Measurements from ENCODE around the gene EZR.

The EZR gene

DNA sequence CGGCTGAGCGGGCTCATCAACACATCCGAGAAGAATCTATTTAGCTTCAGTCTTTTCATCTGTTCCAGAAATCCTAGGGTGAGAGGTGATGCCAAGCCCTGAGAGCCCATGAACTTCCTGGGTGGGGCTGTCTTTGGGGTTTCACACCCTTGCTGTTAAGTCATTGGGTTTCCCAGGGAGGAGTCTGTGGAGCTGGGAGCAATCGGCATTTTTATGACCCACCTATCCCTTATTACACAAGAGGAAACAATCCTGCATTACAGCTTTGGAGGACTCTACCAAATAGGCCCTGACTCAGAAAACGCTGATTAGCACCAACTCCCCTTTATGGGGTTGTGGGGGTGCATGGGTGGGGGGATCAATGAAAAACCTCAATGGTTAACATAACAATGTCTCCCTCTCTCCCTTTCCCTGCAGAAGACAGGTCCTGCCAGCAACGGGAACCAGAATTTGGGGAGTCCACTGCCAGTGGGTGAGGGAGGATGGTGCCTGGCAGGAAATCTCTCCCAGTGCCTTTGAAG, 46.3 kb downstream of the EZR start:
- no peak for DNase-seq

DNA sequence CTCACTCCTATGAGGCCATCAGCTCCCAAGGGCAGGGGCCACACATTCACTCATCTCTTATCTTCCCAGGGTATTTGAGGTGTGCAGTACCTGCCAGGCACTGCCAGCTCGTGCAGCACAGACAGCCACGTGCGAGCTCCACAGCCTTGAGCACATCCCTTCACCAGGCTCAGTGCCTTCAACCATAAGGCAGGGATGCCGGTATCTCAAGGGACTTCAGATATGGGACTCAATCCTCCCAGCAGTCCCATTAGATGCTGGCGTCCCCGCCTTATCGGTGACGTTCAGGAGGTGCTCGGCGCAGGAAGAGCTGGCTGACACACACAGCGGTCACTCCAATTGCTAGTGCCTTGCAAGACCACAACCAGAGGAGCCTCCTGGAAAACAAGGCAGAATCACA, 47.0 kb downstream of the EZR start:
- DNase-seq = no peak

DNA sequence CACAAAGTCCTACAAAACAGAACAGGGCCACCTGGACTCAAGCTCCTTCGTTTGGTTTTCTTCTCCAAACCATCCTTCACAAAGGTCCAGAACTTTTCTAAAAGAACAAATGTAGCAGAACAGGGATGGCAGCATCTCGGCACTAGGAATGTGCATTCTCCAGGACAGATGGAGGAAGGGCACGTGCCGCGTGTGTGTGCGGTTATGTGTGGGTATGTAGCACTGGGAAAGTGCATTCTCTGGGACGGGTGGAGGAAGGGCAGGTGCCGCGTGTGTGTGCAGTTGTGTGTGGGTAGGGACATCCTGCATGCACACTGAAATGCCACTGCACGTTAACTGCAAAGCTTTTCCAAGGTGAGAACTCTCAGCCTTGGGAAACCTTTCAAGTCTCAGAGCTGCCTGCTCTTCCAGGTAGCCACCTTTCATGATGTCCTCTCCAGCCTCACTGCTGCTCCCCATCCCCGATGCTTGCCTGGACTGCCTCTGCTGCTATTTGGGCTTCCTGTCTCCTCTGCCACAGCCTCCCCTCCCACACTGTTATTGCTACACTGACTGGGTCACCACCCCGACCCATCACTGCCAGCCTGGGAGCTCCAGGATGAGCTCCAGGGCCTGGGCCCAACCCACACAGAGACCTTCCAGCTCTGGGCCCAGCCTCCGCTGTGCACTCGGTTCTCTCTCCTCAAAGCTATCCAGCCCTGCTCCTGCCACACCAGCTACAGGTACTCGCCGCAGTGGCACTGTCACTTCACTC, 47.6 kb downstream of the EZR start:
- no peak for DNase-seq

DNA sequence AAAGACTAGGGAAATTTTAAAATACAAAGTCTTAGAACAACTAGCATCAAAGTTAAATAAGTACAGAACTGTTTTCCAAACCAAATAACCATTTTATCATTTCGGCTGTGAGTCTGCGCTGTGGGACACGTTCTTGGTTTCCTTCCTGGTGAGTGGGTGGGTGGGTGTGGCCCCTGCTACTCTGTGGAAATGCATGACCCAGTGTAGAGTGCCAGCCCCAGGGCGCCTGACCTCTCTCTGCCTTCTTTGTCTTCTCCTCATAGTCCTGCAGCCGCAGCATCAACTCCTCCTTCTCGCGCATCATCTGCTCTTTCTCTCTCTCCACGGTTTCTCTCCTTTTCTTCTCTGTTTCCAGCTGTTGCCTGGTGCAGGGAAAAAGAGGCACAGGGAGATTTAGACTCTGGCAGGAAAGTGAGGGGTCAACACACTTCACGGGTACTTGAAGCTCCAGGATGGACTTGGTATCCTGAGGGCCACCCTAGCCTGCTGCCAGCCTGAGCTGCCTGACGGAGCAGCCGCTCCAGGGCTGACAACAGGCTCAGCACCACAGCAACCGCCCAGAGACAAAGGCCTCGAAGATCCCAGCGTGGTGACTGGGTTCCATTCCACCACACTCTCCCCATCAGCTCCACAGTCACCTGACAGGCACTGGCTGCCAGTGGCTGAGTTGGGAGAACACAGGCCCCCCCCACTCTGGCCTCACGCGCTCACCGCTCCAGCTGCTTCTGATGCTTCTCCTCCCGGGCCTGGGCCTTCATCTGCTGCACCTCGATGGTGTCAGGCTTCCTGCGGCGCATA, 48.4 kb downstream of the EZR start:
- DNase-seq = no peak

DNA sequence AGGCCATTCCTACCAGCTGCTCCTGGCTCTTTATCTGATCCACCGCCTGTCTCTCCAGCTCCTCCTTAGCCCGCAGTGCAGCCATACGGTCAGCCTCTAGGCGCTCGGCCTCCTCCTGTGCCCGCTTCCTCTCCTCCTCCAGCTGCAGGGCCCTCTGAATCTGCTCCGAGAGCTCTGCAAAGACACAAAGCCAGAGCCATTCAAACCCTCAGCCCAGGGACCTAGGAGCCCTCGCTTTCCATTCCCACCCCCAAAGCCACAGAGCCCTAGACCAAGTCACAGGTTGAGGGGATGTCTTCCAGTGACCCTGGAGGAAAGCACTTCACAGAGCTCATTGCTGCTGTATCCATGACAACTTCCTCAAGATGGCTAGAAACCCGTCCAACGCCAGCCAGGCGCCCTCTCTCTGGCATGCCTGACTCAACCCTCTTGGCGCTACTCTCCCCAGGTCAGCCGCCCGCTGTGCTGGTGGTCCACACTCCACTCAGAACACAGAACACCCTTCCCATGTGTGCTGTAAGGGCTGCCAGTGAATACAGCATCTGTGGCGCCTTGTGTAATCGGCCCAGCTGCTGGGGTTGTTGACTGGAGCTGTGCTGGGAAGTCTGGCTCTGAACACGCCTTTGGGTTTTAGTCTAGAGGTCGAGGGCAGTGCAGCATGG, 49.3 kb downstream of the EZR start:
- peak; percentile 49 for DNase-seq

DNA sequence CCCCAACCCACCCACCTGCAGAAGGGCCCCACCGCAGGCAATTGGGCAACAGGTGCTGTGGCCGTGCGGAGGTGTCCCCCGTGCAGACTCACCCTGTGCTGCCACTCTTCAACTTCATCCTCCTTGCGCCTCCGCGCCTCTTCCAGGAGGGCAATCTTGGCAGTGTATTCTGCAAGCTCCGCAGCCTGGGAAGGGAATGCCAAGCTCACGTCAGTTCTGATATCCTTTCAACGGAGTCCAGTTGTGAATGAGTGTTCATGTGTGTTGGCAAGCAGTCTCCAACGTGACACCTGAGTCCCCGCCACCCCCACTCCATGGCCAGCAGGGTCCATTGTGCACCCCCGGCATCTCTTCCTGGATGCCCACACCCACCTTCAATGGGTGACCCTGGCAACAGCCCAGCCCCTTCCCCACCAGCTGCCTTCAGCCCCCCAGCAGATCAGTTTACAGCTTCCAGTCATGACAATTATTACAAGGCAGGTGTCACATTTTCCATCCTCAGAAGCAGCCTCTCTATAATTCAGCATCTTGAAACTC, 49.9 kb downstream of the EZR start:
- no peak for DNase-seq

DNA sequence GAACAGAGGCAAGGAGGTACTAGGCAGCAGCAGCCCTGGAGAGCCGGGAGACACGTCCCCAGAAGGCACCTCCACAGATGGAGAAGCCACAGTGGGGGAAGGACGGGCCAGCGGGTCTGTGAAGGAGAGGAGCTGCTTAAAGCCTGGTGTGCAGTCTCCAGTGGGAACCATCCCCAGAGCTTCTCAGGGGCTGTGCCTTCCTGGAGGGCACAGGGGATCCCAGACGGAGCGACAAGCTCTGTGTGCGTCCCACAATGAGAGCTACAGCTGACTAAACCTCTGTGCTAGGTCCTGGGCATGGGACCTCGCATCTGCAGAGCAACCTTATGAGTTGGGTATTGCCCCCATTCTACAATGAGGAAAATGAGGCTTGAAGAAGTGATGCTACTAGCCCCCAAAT, 50.7 kb downstream of the EZR start:
- no peak for DNase-seq

DNA sequence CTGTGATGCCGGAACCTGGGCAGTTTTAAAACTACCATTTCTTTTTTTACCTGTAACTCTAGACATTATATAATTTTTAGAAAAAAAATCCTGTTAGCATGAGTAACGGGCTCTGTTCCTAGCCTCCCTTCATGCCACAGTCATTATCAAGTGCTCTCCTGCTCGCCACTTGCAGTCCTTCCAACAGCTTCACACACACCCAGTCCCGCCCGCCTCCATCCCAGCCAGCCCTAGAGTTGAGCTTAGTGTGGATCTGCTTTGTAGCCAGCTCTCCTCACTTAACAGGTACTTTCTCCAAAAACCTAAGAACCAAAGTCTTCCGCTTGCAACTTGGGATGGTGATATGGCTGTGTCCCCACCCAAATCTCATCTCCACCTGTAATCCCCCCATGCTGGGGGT, 51.5 kb downstream of the EZR start:
- no peak for DNase-seq

DNA sequence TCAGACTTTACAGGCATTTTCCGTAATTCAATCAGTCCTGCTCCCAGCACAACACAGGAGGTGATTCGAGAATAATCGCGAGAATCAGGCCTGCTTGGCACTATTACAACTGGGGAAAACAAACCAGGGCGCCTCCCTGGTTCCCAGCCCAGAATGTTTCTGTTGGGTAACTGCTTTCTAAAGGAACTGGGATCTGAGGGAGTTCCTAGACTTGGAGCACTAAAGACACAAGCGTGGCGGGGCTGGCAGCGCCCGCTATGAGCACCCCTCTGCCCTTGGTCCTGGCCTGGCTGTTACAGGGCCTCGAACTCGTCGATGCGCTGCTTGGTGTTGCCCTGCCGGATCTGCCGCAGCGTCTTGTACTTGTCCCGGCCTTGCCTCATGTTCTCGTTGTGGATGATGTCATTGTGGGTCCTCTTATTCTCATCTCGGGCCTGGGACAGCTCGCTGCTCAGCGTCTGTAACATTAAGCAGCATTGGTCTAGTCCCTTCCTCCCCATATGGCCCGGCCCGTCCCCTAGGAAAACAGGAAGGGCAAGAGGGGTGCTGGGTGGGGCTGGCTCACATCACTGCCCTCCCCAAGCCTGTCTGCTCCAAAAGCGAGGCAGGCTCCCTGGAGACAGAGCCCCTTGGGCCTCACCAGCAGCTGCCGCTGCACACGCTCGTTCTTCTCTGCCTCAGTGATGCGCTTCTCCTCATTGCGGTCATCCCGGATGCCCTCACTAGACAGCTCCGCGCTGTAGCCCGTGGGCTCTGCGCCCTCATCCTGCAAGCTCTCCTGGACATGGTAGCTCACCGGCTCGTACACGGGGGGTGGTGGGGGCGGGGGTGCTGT, 52.3 kb downstream of the EZR start:
- no peak for DNase-seq

DNA sequence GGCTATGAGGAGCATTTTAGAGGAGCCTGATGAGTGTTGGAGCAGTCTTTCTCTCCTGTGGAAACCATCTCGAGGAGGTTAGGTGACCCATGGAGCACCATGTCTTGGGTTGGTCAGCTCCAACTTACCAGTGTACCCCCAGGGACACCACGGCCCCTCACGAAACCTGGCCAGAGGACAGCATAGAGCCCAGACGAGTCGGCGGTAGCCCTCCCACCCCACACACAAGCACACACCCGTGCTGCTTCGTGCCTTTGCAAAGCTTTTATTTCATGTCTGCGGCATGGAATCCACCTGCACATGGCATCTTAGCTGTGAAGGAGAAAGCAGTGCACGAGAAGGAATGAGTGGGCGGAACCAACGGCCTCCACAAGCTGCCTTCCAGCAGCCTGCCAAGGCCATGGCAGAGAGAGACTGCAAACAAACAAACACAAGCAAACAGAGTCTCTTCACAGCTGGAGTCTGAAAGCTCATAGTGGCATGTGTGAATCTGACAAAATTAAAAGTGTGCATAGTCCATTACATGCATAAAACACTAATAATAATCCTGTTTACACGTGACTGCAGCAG, 53.6 kb downstream of the EZR start:
- no peak for DNase-seq

DNA sequence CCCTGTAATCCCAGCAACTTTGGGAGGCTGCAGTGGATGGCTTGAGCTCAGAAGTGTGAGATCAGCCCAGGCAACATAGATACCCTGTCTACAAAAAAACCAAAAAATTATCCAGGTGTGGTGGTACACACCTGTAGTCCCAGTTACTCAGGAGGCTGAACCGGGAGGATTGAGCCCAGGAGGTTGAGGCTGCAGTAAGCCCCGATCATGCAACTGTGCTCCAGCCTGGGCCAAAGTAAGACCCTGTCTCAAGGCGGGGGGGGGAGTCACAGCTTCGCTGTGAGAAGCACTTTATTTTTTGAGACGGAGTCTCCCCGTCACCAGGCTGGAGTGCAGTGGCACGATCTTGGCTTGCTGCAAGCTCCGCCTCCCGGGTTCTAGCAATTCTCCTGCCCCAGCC, 54.2 kb downstream of the EZR start:
- no peak for DNase-seq

DNA sequence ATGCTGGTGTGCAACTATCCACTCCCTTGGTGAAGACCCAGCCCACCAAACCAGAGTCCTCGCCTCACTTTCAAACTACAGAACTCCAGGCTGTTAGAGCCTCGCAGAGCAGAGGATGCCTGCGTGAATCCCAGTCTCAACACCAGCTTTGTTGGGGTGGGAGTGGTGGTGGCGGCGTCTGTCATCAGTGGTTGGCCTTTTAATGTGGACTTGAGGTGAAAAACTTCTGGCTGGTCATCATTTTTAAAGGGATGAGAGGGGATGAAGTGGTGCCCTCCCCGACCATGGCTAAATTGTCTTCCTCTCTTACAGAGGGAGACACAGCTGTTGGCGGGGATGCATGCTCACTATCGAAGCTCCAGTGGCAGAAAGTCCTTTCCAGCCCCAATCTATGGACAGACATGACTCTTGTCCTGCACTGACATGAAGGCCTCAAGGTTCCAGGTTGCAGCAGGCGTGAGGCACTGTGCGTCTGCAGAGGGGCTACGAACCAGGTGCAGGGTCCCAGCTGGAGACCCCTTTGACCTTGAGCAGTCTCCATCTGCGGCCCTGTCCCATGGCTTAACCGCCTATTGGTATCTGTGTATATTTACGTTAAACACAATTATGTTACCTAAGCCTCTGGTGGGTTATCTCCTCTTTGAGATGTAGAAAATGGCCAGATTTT, 54.9 kb downstream of the EZR start:
- DNase-seq = no peak

DNA sequence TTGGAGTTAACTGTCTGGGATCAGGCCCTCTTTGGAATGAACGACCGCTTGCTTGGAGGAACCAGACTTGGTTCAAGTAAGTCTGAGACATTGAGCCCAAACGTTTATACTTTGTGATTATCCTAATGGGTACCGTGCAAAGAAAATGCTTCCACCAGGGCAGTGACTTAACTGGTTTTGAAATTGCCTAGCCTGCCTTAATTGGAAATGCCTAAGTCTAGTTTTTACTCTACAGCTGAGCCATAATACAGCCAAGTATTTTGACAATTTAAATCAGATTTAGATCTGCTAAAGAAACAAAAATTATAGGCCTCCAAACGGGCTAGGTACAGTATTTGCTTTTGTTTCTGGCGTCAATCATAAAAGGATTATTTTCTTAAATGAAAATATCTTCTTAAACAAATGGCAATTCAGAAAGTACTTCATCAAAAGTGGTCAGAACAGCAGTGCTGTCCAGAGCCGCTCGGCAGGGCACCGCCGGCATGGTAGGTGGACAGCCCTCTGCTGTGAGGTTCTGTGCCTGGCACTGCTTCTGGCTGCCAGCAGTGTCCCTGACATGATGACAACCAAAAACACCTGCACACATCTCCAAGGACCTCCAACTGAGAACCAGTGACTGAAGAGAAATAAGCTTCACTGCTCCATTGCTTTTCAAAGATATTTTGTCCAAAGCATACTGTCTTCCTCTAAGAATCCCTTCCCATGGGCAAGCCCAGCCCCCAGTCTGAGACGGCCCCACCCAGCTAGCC, 55.6 kb downstream of the EZR start:
- no peak for DNase-seq

DNA sequence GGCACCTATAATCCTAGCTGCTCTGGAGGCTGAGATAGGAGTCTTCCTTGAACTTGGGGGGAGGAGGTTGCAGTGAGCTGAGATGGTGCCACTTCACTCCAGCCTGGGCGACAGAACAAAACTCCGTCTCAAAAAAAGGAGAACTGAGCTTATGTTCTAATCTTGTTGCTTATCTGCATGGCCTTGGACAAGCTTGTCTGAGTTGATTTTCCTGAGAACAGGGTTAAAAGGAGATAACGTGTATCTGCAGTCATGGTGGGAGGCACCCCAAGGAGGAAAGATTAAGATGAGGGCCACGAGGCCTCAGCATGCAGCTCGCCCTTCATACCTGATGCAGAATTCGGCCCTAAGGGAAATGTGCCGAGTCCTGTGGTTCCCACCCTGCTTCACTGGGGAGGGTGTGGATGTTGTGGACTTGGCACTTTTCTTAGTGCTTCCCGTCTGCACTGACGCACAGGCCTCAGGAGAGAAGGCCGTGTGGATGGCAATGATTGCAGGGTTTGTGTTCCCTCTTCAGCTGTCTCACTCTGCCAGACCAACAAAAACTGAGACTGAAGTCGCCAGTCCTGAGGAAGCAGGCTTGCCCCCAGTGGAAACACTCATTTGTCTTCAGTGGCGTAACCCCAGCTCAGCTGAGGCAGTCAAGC, 56.3 kb downstream of the EZR start:
- no peak for DNase-seq

DNA sequence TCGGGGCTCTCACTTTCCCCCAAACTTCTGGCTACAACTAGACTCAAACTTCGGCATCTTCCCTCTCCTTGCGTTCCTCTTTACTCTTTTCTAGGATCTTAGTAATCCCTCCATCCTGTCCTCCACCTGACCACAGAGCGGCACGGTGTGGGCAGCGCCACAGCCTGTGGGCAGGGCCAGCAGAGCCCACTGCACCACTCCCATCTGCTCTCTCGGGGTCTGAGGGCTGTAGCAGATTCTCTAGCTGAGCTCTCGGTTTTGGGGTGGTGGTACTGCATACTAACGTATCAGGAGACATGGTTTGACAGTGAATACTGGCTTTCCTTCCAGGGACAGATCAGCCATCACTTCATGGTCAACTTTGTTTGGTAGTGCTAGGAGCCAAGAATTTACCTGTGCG, 57.4 kb downstream of the EZR start:
- DNase-seq = no peak

DNA sequence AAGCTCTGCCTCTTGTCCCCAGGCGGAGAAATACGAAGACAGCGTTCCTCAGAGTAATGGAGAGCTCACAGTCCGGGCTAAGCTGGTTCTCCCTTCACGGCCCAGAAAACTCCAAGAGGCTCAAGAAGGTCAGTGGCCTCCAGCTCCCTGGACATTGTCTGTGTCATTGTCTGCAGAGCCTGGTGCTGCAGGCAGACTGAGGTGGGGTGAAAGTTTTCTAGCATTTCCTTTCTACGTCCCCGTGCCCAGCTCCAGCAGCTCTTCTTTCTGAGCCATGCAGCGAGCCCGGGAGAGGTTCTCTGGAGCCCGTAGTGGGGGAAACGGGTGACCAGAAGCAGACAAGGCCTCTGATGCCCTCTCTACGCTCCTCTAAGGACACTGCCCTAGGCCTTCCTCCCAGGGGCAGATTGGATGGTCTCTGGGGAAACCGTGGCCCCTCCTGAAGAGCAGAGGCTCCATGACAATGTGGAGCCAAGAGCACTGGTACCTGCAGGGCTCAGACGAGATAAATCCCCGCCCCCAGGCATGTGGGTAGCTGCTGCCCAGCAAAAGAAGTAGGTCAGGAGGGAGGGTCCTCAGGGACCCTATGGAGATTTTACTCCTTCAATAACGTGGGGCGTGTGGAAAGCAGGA, 58.4 kb downstream of the EZR start:
- DNase-seq = peak; percentile 69

DNA sequence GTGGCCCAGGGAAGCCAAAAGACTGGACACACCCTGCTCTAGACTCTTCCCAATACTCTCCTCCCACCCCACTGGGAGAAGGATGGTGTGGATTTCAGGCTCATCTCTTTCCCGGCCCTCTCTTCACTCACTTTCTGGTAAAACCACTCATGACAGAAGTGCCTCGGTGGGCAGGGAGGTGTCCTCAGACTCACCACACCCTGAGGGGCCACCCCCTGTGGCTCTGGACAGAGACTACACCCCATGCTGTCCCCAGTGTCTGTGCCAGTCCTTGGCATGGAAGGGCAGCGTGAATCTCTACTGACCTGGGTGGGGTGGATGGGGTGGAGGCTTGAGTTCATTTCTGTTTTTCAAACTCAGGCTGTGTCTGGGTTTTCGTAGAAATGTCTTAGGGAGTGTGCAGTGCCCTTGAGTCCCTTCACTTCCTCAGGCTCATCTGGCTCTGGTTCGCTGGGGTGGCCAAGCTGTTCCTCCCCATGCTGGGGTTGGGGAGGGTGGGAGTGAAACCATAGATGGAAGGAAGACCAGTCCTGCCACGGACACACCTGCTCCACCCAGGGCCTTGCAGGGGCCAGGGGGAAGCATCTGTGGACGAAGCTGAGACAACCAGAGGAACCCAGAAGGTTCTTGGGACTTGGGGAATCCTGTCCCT, 59.1 kb downstream of the EZR start:
- no peak for DNase-seq

DNA sequence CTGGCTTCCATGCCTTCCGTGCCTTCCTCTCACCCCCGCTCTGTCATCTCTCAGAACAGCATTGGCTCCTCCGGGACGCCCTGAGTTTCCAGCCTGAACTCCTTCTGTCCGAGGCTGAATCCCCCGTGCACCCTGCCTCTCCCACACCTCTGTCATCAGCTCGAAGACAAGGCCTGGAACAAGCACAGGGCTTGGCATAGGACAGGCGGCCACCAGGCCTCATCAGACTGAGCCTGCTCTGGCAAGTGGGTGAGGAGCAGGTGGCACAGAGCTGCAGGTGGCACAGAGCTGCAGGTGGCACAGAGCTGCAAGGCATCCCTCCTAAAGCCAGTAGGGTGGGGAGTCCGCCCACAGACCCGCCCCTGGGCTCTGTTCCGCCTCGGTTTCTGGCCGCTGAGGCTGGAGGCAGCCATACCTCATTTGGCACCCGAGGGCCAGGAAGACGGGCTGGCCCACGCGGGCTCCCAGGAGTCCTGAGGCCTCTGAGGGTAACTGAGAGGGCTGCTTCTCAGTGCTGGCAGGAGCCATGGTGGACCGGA, 60.2 kb downstream of the EZR start:
- no peak for DNase-seq

DNA sequence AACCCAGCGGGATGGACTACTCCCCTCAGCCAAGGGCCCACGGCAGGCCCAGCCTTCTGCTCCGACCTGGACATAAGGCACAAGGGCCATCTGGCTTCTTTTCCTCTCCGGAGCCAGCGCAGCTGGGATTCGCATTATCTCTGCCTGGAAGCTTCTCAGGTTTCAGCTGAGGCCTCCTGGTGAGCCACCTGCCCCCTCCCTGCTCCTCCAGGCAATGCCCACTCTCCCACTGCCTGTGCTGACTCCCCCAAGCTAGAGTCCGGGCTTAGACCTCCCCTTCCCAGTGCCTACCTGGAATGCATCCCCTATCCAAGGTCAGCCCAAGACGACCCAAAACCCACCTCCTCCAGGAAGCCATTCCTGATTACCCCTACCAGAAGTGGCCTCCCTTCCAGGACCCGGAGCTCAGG, 60.7 kb downstream of the EZR start:
- peak; percentile 69 for DNase-seq
